ENCODE measurements around the gene MCM10.

Gene MCM10

GRCh38 chr10:13168781-13169180, 7.4 kb downstream of the MCM10 start:
- Histone ChIP-seq H3K36me3 (ENCODE audit: control insufficient read depth in 1 of 2, insufficient read depth in 2 of 2, low read length in 2 of 2) (no peaks in the 10 kb centered on the region), H3K4me1 (ENCODE audit: control insufficient read depth in 1 of 2, insufficient read depth in 2 of 2, low read length in 2 of 2) (no peaks in the 10 kb centered on the region), H3K9me3 (ENCODE audit: control insufficient read depth in 1 of 2, low read length in 2 of 2) (no peaks in the 10 kb centered on the region), H3K4me3 (ENCODE audit: low read depth in 1 of 2, low read length in 2 of 2) (no peak overlapping the region), H3K27me3 (ENCODE audit: low read depth, low read length) (no peaks in the 10 kb centered on the region), H3K27ac (ENCODE audit: low read length) (no peak overlapping the region)

GRCh38 chr10:13173616-13174015, 12.3 kb downstream of the MCM10 start:
- H3K36me3 ChIP-seq (ENCODE audit: control insufficient read depth in 1 of 2, insufficient read depth in 2 of 2, low read length in 2 of 2): no peaks in the 10 kb centered on the region
- H3K9me3 ChIP-seq (ENCODE audit: control insufficient read depth in 1 of 2, low read length in 2 of 2): no peaks in the 10 kb centered on the region
- no peaks in the 10 kb centered on the region for H3K4me1 ChIP-seq (ENCODE audit: control insufficient read depth in 1 of 2, insufficient read depth in 2 of 2, low read length in 2 of 2)
- H3K27me3 ChIP-seq (ENCODE audit: low read depth, low read length): no peaks in the 10 kb centered on the region
- H3K27ac ChIP-seq (ENCODE audit: low read length): no peak overlapping the region
- H3K4me3 ChIP-seq (ENCODE audit: low read depth in 1 of 2, low read length in 2 of 2): no peak overlapping the region

- no peak overlapping the region for H3K27ac ChIP-seq (ENCODE audit: low read length)
- H3K36me3 ChIP-seq (ENCODE audit: control insufficient read depth in 1 of 2, insufficient read depth in 2 of 2, low read length in 2 of 2): no peaks in the 10 kb centered on the region
- no peaks in the 10 kb centered on the region for H3K9me3 ChIP-seq (ENCODE audit: control insufficient read depth in 1 of 2, low read length in 2 of 2)
- no peak overlapping the region for H3K4me3 ChIP-seq (ENCODE audit: low read depth in 1 of 2, low read length in 2 of 2)
- no peaks in the 10 kb centered on the region for H3K4me1 ChIP-seq (ENCODE audit: control insufficient read depth in 1 of 2, insufficient read depth in 2 of 2, low read length in 2 of 2)
- H3K27me3 ChIP-seq (ENCODE audit: low read depth, low read length): no peaks in the 10 kb centered on the region
Observed at GRCh38 chr10:13180788-13181187, 19.4 kb downstream of the MCM10 start.

- no peaks in the 10 kb centered on the region for H3K9me3 ChIP-seq (ENCODE audit: control insufficient read depth in 1 of 2, low read length in 2 of 2)
- H3K36me3 ChIP-seq (ENCODE audit: control insufficient read depth in 1 of 2, insufficient read depth in 2 of 2, low read length in 2 of 2): no peaks in the 10 kb centered on the region
- no peak overlapping the region for H3K4me3 ChIP-seq (ENCODE audit: low read depth in 1 of 2, low read length in 2 of 2)
- H3K27ac ChIP-seq (ENCODE audit: low read length): no peak overlapping the region
- H3K27me3 ChIP-seq (ENCODE audit: low read depth, low read length): no peaks in the 10 kb centered on the region
- no peaks in the 10 kb centered on the region for H3K4me1 ChIP-seq (ENCODE audit: control insufficient read depth in 1 of 2, insufficient read depth in 2 of 2, low read length in 2 of 2)
Observed at GRCh38 chr10:13182424-13182823, 21.1 kb downstream of the MCM10 start.

- H3K27ac ChIP-seq (ENCODE audit: low read length): no peak overlapping the region
- no peaks in the 10 kb centered on the region for H3K36me3 ChIP-seq (ENCODE audit: control insufficient read depth in 1 of 2, insufficient read depth in 2 of 2, low read length in 2 of 2)
- no peaks in the 10 kb centered on the region for H3K9me3 ChIP-seq (ENCODE audit: control insufficient read depth in 1 of 2, low read length in 2 of 2)
- H3K27me3 ChIP-seq (ENCODE audit: low read depth, low read length): no peaks in the 10 kb centered on the region
- H3K4me3 ChIP-seq (ENCODE audit: low read depth in 1 of 2, low read length in 2 of 2): no peak overlapping the region
- H3K4me1 ChIP-seq (ENCODE audit: control insufficient read depth in 1 of 2, insufficient read depth in 2 of 2, low read length in 2 of 2): no peaks in the 10 kb centered on the region
Observed at GRCh38 chr10:13183625-13184024, 22.3 kb downstream of the MCM10 start.

- H3K4me1 ChIP-seq (ENCODE audit: control insufficient read depth in 1 of 2, insufficient read depth in 2 of 2, low read length in 2 of 2): no peaks in the 10 kb centered on the region
- no peak overlapping the region for H3K27ac ChIP-seq (ENCODE audit: low read length)
- no peaks in the 10 kb centered on the region for H3K36me3 ChIP-seq (ENCODE audit: control insufficient read depth in 1 of 2, insufficient read depth in 2 of 2, low read length in 2 of 2)
- no peaks in the 10 kb centered on the region for H3K27me3 ChIP-seq (ENCODE audit: low read depth, low read length)
- no peak overlapping the region for H3K4me3 ChIP-seq (ENCODE audit: low read depth in 1 of 2, low read length in 2 of 2)
- no peaks in the 10 kb centered on the region for H3K9me3 ChIP-seq (ENCODE audit: control insufficient read depth in 1 of 2, low read length in 2 of 2)
Observed at GRCh38 chr10:13184276-13184675, 22.9 kb downstream of the MCM10 start.

- H3K9me3 ChIP-seq (ENCODE audit: control insufficient read depth in 1 of 2, low read length in 2 of 2): no peaks in the 10 kb centered on the region
- H3K4me3 ChIP-seq (ENCODE audit: low read depth in 1 of 2, low read length in 2 of 2): no peak overlapping the region
- H3K27me3 ChIP-seq (ENCODE audit: low read depth, low read length): no peaks in the 10 kb centered on the region
- no peak overlapping the region for H3K27ac ChIP-seq (ENCODE audit: low read length)
- H3K36me3 ChIP-seq (ENCODE audit: control insufficient read depth in 1 of 2, insufficient read depth in 2 of 2, low read length in 2 of 2): no peaks in the 10 kb centered on the region
- no peaks in the 10 kb centered on the region for H3K4me1 ChIP-seq (ENCODE audit: control insufficient read depth in 1 of 2, insufficient read depth in 2 of 2, low read length in 2 of 2)
Observed at GRCh38 chr10:13184730-13185514, 23.6 kb downstream of the MCM10 start.

GRCh38 chr10:13187135-13187534, 25.8 kb downstream of the MCM10 start:
- no peak overlapping the region for H3K27ac ChIP-seq (ENCODE audit: low read length)
- no peaks in the 10 kb centered on the region for H3K27me3 ChIP-seq (ENCODE audit: low read depth, low read length)
- no peaks in the 10 kb centered on the region for H3K36me3 ChIP-seq (ENCODE audit: control insufficient read depth in 1 of 2, insufficient read depth in 2 of 2, low read length in 2 of 2)
- H3K9me3 ChIP-seq (ENCODE audit: control insufficient read depth in 1 of 2, low read length in 2 of 2): no peaks in the 10 kb centered on the region
- H3K4me3 ChIP-seq (ENCODE audit: low read depth in 1 of 2, low read length in 2 of 2): no peak overlapping the region
- H3K4me1 ChIP-seq (ENCODE audit: control insufficient read depth in 1 of 2, insufficient read depth in 2 of 2, low read length in 2 of 2): no peaks in the 10 kb centered on the region

GRCh38 chr10:13188593-13188992, 27.2 kb downstream of the MCM10 start:
- Histone ChIP-seq H3K4me3 (ENCODE audit: low read depth in 1 of 2, low read length in 2 of 2) (no peak overlapping the region), H3K4me1 (ENCODE audit: control insufficient read depth in 1 of 2, insufficient read depth in 2 of 2, low read length in 2 of 2) (no peaks in the 10 kb centered on the region), H3K27ac (ENCODE audit: low read length) (no peak overlapping the region), H3K27me3 (ENCODE audit: low read depth, low read length) (no peaks in the 10 kb centered on the region), H3K36me3 (ENCODE audit: control insufficient read depth in 1 of 2, insufficient read depth in 2 of 2, low read length in 2 of 2) (no peaks in the 10 kb centered on the region), H3K9me3 (ENCODE audit: control insufficient read depth in 1 of 2, low read length in 2 of 2) (no peaks in the 10 kb centered on the region)

- H3K9me3 ChIP-seq (ENCODE audit: control insufficient read depth in 1 of 2, low read length in 2 of 2): no peaks in the 10 kb centered on the region
- H3K36me3 ChIP-seq (ENCODE audit: control insufficient read depth in 1 of 2, insufficient read depth in 2 of 2, low read length in 2 of 2): no peaks in the 10 kb centered on the region
- H3K27me3 ChIP-seq (ENCODE audit: low read depth, low read length): no peaks in the 10 kb centered on the region
- no peak overlapping the region for H3K4me3 ChIP-seq (ENCODE audit: low read depth in 1 of 2, low read length in 2 of 2)
- H3K27ac ChIP-seq (ENCODE audit: low read length): no peak overlapping the region
- no peaks in the 10 kb centered on the region for H3K4me1 ChIP-seq (ENCODE audit: control insufficient read depth in 1 of 2, insufficient read depth in 2 of 2, low read length in 2 of 2)
Observed at GRCh38 chr10:13189961-13190360, 28.6 kb downstream of the MCM10 start.

GRCh38 chr10:13190816-13191215, 29.5 kb downstream of the MCM10 start:
- H3K36me3 ChIP-seq (ENCODE audit: control insufficient read depth in 1 of 2, insufficient read depth in 2 of 2, low read length in 2 of 2): no peaks in the 10 kb centered on the region
- H3K4me3 ChIP-seq (ENCODE audit: low read depth in 1 of 2, low read length in 2 of 2): no peak overlapping the region
- H3K4me1 ChIP-seq (ENCODE audit: control insufficient read depth in 1 of 2, insufficient read depth in 2 of 2, low read length in 2 of 2): no peaks in the 10 kb centered on the region

GRCh38 chr10:13191362-13191761, 30.0 kb downstream of the MCM10 start:
- Histone ChIP-seq H3K27ac (ENCODE audit: low read length) (no peak overlapping the region), H3K9me3 (ENCODE audit: control insufficient read depth in 1 of 2, low read length in 2 of 2) (no peaks in the 10 kb centered on the region), H3K4me1 (ENCODE audit: control insufficient read depth in 1 of 2, insufficient read depth in 2 of 2, low read length in 2 of 2) (no peaks in the 10 kb centered on the region), H3K4me3 (ENCODE audit: low read depth in 1 of 2, low read length in 2 of 2) (no peak overlapping the region), H3K36me3 (ENCODE audit: control insufficient read depth in 1 of 2, insufficient read depth in 2 of 2, low read length in 2 of 2) (no peaks in the 10 kb centered on the region), H3K27me3 (ENCODE audit: low read depth, low read length) (no peaks in the 10 kb centered on the region)

More at GRCh38 chr10:13190816-13191215, 29.5 kb downstream of the MCM10 start:
- H3K27me3 ChIP-seq (ENCODE audit: low read depth, low read length): no peaks in the 10 kb centered on the region
- H3K9me3 ChIP-seq (ENCODE audit: control insufficient read depth in 1 of 2, low read length in 2 of 2): no peaks in the 10 kb centered on the region
- H3K27ac ChIP-seq (ENCODE audit: low read length): no peak overlapping the region

Data from muscle layer of duodenum (tissue), 2 donors.